Muscle of leg (tissue), 11 donors: ENCODE data around the gene ZNF407. TPM values are rescaled to one million over a fixed set of nuclear protein-coding genes. Genes with fewer than 3 reads are reported as not detected.

Experiments used
- DNase-seq: peaks from one replicate; pipeline ENCODE4 v3.0.0; 2013
- H3K27ac ChIP-seq: one replicate; pipeline ENCODE4 v1.5.1; 2013; ENCODE audit warnings: mild to moderate bottlenecking, low read length, control low read depth
- H3K27me3 ChIP-seq: one replicate; pipeline ENCODE4 v1.6.1; 2013; ENCODE audit warnings: low read length; ENCODE audit not compliant: control insufficient read depth, insufficient read depth
- H3K36me3 ChIP-seq: one replicate; pipeline ENCODE4 v1.6.1; 2013; ENCODE audit warnings: low read length; ENCODE audit not compliant: control insufficient read depth, insufficient read depth
- H3K4me1 ChIP-seq: one replicate; pipeline ENCODE4 v1.6.1; 2013; ENCODE audit warnings: low read length; ENCODE audit not compliant: control insufficient read depth, insufficient read depth
- H3K4me3 ChIP-seq: one replicate; pipeline ENCODE4 v1.5.1; 2013; ENCODE audit warnings: low read length, control low read depth
- H3K9me3 ChIP-seq: replicated peaks from 2 replicates; pipeline ENCODE4 v1.6.1; 2013; ENCODE audit warnings: low read depth, low read length; ENCODE audit not compliant: control insufficient read depth
- WGBS: methylation state at CpG from one replicate; pipeline ENCODE4 v1.1.5; 2013; ENCODE audit warnings: missing lambda C conversion rate; ENCODE audit not compliant: insufficient coverage; 5-methylcytosine and 5-hydroxymethylcytosine counted together
- polyA plus RNA-seq, 8 donors: library from polyadenylated mRNA; unstranded; fragments of 120-200 nt; gene quantifications; one replicate each; pipeline versions ENCODE4 v1.2.1 to v1.2.3, GENCODE V29; 2013; ENCODE audit warnings: inconsistent platforms in 1 of 8, low replicate concordance in 1 of 8; ENCODE audit not compliant: insufficient read length in 8 of 8, insufficient read depth in 1 of 8
- total RNA-seq: library from RNA; stranded (reverse); fragments of 120-200 nt; gene quantifications from one replicate; pipeline ENCODE4 v1.2.4, GENCODE V29; 2013

The ZNF407 gene
- total and polyA plus RNA-seq, 9 donors = 5.3 to 10.7 (median 6.4) TPM

DNA sequence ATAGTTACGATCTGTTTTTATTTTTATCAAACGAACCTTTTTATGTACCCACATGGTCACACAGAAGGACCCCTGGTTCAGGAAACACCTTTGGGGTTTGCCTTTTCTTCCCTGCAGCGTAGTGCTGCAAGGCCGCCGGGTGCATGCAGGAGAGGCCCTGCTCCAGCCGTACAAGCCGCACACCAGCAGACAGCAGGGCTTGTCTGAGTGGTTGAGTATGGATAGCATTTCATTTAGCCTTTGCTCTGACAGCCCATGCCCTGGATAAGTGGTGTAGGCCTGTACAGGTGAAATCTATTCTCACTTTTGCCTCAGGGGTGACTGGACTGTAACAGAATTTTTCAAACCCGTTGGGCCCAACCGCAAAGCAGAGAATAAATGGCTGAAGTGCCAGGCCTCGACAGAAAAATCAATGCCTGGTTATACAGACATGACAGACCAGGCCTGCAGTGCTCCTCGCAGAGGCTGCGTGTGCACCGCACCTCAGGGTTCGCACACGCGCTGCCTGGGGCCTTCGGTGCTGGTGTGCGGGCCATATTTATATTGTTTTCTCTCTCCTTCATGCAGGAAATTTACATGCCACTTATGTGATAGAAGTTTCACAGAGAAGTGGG, 279.1 kb downstream of the ZNF407 start:
- Histone ChIP-seq H3K4me1 (no peaks in the 10 kb centered on the region), H3K36me3 (peaks cover 4% of the 10 kb centered on the region), H3K4me3 (no peak overlapping the region), H3K9me3 (no peaks in the 10 kb centered on the region), H3K27me3 (no peaks in the 10 kb centered on the region), H3K27ac (no peak overlapping the region)
- DNase-seq = no peak
- 76% methylated on average over 7 of the region's 18 CpGs for WGBS

DNA sequence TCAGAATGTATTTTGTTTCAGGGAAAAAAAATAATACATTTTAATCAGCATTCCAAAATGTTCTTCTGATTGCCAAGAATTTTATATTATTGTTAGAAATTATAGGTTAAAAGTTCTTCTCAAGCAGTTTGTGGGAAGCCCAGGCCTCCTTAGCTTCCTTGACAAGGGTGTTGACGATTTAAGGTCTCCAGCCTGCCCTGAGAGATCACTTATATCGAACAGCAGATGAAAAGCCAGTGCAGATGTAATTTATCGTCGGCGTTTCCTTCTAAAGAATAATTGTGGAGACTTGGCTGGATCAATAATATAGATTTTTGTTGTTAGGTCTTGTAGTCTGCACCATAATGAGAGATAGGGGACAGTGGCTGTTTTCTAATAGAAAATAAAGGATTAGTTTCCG, 280.6 kb downstream of the ZNF407 start:
- Histone ChIP-seq H3K4me1 (no peaks in the 10 kb centered on the region), H3K4me3 (no peak overlapping the region)
- WGBS = 69% methylated on average over 2 of the region's 6 CpGs

DNA sequence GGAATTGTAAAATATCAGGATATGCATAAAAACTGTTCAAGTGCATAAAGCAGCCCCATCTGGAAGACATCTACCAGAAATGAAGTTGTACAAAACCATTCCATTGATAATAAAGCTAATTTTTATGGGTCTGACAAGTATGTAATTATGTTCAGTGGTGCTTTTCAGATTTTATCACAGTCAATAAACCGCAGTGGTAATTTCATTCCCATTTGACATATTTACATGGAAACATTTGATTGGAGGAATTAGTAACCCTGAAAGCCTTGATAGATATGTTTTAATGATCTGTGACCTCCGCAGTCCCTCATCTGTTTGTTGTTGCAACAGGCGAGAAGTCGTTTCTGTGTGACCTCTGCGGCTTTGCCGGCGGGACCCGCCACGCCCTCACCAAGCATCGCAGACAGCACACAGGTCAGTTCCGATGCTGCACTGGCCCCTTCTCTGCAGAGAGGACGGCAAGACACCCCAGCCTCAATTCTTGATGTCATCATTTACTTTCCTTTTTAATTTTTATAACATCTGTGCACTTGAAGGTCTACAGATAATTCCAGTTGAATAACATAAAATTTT, 283.1 kb downstream of the ZNF407 start:
- H3K9me3 ChIP-seq = no peaks in the 10 kb centered on the region
- DNase-seq = peak; percentile 27
- H3K27ac ChIP-seq = no peak overlapping the region
- no peaks in the 10 kb centered on the region for H3K4me1 ChIP-seq
- 45% methylated on average over 4 of the region's 12 CpGs for WGBS
- no peak overlapping the region for H3K4me3 ChIP-seq
- H3K36me3 ChIP-seq = peaks cover 11% of the 10 kb centered on the region
- H3K27me3 ChIP-seq = no peaks in the 10 kb centered on the region

More for the DNA sequence above, 280.6 kb downstream of the ZNF407 start:
- Histone ChIP-seq H3K9me3 (no peaks in the 10 kb centered on the region), H3K27me3 (no peaks in the 10 kb centered on the region), H3K36me3 (peaks cover 8% of the 10 kb centered on the region), H3K27ac (no peak overlapping the region)
- DNase-seq = no peak

- Histone ChIP-seq H3K36me3 (peaks cover 8% of the 10 kb centered on the region), H3K27me3 (no peaks in the 10 kb centered on the region), H3K4me1 (no peaks in the 10 kb centered on the region), H3K9me3 (no peaks in the 10 kb centered on the region), H3K27ac (no peak overlapping the region), H3K4me3 (no peak overlapping the region)
- 96% methylated on average over 5 of the region's 11 CpGs for WGBS
- no peak for DNase-seq
Observed at GRCh38 chr18:74892066-74892627, 294.5 kb downstream of the ZNF407 start.

GRCh38 chr18:74895686-74896085, 298.0 kb downstream of the ZNF407 start:
- no peak overlapping the region for H3K27ac ChIP-seq
- no CpG with 5 or more reads among the region's 1 CpG for WGBS
- H3K27me3 ChIP-seq = no peaks in the 10 kb centered on the region
- no peaks in the 10 kb centered on the region for H3K9me3 ChIP-seq
- no peak overlapping the region for H3K4me3 ChIP-seq
- peaks cover 3% of the 10 kb centered on the region for H3K36me3 ChIP-seq
- no peaks in the 10 kb centered on the region for H3K4me1 ChIP-seq
- DNase-seq = no peak

GRCh38 chr18:74896390-74896991, 298.8 kb downstream of the ZNF407 start:
- Histone ChIP-seq H3K4me3 (no peak overlapping the region), H3K27me3 (no peaks in the 10 kb centered on the region), H3K36me3 (no peaks in the 10 kb centered on the region), H3K4me1 (no peaks in the 10 kb centered on the region), H3K9me3 (no peaks in the 10 kb centered on the region), H3K27ac (no peak overlapping the region)
- peak; percentile 48 for DNase-seq
- WGBS = 33% methylated on average over 1 of the region's 4 CpGs

GRCh38 chr18:74897971-74898657, 300.4 kb downstream of the ZNF407 start:
- H3K9me3 ChIP-seq = no peaks in the 10 kb centered on the region
- no peaks in the 10 kb centered on the region for H3K4me1 ChIP-seq
- H3K36me3 ChIP-seq = no peaks in the 10 kb centered on the region
- peak; percentile 32 for DNase-seq
- no peak overlapping the region for H3K27ac ChIP-seq
- H3K27me3 ChIP-seq = no peaks in the 10 kb centered on the region
- 40% methylated on average over 2 of the region's 5 CpGs for WGBS
- no peak overlapping the region for H3K4me3 ChIP-seq

GRCh38 chr18:74898965-74899364, 301.3 kb downstream of the ZNF407 start:
- H3K4me1 ChIP-seq = no peaks in the 10 kb centered on the region
- WGBS = 61% methylated on average over 2 of the region's 3 CpGs
- peak; percentile 43 for DNase-seq
- H3K27ac ChIP-seq = no peak overlapping the region
- H3K36me3 ChIP-seq = no peaks in the 10 kb centered on the region
- no peaks in the 10 kb centered on the region for H3K9me3 ChIP-seq
- no peaks in the 10 kb centered on the region for H3K27me3 ChIP-seq
- no peak overlapping the region for H3K4me3 ChIP-seq

DNA sequence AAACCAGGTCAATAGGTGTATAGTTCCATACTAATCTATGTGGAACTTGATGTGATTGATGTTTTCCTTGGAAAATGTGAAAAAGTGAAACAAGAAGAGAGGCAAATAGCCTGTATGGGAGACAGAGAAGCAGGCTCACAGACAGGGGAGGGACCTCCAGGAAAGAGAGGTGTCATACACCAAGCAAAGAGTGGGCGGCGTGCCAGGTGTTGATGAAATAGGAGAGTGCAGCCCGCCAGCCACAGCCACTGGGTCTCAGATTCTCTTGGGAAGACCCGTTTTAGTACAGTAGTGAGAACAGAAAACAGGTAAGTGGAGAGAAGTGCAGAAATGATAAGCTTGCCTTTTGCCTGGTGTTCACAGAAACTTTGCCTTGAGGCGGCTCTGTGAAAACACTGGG, 301.9 kb downstream of the ZNF407 start:
- no peak for DNase-seq
- Histone ChIP-seq H3K4me3 (no peak overlapping the region), H3K36me3 (no peaks in the 10 kb centered on the region), H3K27ac (no peak overlapping the region), H3K9me3 (no peaks in the 10 kb centered on the region), H3K4me1 (no peaks in the 10 kb centered on the region), H3K27me3 (no peaks in the 10 kb centered on the region)
- 92% methylated on average over 5 of the region's 5 CpGs for WGBS
